ENCODE data around the gene GABRE.

The GABRE gene

GRCh38 chrX:151935358-151935757 lies 39.1 kb downstream of the GABRE start:
- no peak for TF ChIP-seq CTCF (IDR thresholded peaks at IDR 0.05; ENCODE audit: low read depth, low read length)
- H3K4me3 ChIP-seq (ENCODE audit: low read depth, low read length): no peak overlapping the region

- no peak overlapping the region for H3K4me3 ChIP-seq (ENCODE audit: low read depth, low read length)
- no peak for TF ChIP-seq CTCF (IDR thresholded peaks at IDR 0.05; ENCODE audit: low read depth, low read length)
Observed at GRCh38 chrX:151929126-151929525, 45.4 kb downstream of the GABRE start.

GRCh38 chrX:151923648-151924047 lies 50.8 kb downstream of the GABRE start:
- no peak for TF ChIP-seq CTCF (IDR thresholded peaks at IDR 0.05; ENCODE audit: low read depth, low read length)
- no peak overlapping the region for H3K4me3 ChIP-seq (ENCODE audit: low read depth, low read length)

GRCh38 chrX:151922692-151923091 lies 51.8 kb downstream of the GABRE start:
- H3K4me3 ChIP-seq (ENCODE audit: low read depth, low read length): no peak overlapping the region
- TF ChIP-seq CTCF (IDR thresholded peaks at IDR 0.05; ENCODE audit: low read depth, low read length): no peak

- no peak for TF ChIP-seq CTCF (IDR thresholded peaks at IDR 0.05; ENCODE audit: low read depth, low read length)
- H3K4me3 ChIP-seq (ENCODE audit: low read depth, low read length): no peak overlapping the region
Observed at GRCh38 chrX:151921866-151922265, 52.6 kb downstream of the GABRE start.

- no peak overlapping the region for H3K4me3 ChIP-seq (ENCODE audit: low read depth, low read length)
- no peak for TF ChIP-seq CTCF (IDR thresholded peaks at IDR 0.05; ENCODE audit: low read depth, low read length)
Observed at GRCh38 chrX:151921292-151921691, 53.2 kb downstream of the GABRE start.

GRCh38 chrX:151920530-151920929 lies 53.9 kb downstream of the GABRE start:
- TF ChIP-seq CTCF (IDR thresholded peaks at IDR 0.05; ENCODE audit: low read depth, low read length): no peak
- no peak overlapping the region for H3K4me3 ChIP-seq (ENCODE audit: low read depth, low read length)
